Activated T-helper 1 cell treated with Interleukin-2 at 50 U/mL for 16 hours (primary cell): ENCODE results near the gene NRCAM.

ENCODE experiments used
- DNase-seq: peaks from one replicate; pipeline ENCODE4 v3.0.0-alpha.2; 2020; ENCODE audit warnings: low read depth

NRCAM gene

GRCh38 chr7:108424013-108424412, 32.2 kb downstream of the NRCAM start:
- DNase-seq, result no peak

DNA sequence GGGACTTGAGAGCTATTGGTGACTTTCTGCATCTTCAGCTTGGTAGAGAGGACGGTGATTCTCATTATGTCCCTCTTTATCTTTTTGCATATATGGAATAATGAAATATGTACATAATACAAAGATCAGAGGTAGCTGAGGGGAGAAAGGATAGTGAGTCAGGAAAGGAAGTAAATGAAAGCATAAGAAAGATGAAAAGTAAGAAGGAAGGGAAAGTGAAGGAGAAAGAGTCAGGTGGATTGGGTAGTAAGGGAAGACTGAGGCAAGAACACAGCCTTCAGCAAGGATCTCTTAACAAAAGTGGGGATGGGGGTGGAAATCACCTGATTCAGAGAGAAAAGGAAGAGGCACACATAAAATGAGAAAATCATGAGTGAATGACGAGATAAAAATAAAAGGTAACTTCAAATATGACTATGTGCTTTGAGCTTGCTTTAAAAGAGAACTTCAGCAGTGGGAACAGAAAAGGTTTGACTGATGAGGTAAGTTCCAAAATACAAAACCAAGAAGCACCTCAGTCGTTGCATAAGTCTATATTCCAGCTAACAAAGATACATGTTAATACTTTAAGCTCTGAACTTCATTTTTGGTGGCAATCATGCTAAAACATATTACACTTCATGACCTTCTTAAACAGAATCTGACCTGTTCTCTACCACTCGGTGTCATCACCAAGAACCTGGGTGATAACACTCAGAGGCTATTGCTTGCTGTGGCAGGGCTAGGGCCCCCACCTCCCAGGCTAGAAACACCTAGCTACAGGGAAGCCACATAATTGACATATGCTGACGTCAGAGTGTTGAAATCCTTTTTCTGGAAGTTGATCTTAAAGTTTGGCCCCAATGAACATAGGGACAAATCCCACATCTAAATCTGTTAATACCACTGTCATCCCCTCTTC, 32.9 kb downstream of the NRCAM start:
- no peak for DNase-seq

GRCh38 chr7:108421720-108422331, 34.4 kb downstream of the NRCAM start:
- no peak for DNase-seq

DNA sequence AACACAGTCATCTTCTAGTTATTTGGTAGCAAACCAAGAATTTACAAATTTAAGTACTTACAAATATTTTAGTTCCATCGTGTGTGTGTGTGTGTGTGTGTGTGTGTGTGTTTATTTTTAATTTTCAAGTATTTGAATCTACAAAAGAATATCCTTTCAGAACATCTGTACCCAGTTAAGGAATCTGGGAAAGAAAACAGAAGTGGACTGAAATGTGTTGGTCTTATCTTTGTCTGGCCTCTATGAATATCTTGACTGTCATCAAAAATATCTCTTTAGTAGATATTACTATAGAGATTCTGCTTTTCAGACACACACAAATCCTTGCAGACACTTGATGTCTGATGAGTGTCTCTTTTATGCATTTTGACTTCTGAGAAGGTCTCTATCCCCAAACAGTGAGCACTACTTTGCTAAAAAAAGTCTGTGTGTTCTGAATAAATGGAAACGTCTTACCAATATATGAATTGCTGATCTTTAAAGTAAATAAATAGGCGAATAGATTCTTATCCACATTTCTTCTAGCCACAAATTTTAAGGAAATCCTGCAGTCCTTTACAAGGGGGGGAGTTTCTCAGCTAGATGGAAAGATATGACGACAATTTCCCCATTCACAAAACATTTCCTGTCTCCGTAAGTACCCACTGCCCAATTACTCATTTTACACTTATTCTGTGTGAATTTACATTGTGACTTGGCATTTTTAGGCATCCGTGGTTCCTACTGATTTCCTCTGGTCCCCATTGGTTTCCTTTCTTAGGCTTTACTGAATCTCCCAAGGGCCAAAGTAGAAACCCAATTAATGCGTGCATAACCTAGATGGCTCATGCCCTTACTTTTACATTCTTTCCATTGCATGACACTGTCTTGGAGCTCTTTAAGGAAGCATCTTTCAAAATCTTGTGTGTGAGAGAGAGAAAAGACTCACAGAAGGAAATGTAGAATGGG, 36.0 kb downstream of the NRCAM start:
- DNase-seq, result no peak

DNA sequence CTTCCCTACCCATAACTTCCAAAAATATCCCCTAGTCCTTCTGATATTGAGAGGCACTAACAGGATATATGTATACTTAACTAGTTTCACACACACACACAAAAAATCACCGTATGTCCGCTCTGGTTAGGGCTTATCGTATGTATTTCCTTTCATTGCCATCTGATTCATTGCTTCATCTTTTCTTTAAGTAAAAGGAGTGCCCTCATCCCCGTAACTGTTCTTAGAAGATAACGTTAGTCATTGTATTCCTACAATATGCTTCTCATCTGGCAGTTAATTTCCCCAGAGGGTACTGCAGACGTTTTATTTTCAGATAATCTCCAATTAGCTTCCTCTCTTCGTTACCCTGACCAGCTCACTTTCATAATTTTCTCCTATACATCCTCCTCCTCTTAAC, 37.3 kb downstream of the NRCAM start:
- no peak for DNase-seq

- no peak for DNase-seq
Measured at GRCh38 chr7:108417926-108418325, 38.3 kb downstream of the NRCAM start.

DNA sequence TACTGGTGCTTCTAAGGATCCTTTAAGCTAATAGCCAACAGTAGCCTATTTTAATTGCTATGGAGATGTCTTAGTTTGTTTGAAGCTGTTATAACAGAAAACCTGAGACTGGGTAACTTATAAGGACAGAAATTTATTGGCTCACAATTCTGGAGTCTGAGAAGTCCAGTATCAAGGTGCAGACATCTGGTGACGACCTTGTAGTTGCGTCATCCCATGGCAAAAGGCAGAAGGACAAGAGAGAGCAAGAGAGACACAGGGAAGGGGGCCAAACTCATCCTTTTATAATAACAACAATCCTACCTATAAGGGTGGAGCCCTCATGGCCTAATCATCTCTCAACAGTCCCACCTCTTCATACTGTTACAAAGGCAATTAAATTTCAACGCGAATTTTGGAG, 39.1 kb downstream of the NRCAM start:
- no peak for DNase-seq

DNA sequence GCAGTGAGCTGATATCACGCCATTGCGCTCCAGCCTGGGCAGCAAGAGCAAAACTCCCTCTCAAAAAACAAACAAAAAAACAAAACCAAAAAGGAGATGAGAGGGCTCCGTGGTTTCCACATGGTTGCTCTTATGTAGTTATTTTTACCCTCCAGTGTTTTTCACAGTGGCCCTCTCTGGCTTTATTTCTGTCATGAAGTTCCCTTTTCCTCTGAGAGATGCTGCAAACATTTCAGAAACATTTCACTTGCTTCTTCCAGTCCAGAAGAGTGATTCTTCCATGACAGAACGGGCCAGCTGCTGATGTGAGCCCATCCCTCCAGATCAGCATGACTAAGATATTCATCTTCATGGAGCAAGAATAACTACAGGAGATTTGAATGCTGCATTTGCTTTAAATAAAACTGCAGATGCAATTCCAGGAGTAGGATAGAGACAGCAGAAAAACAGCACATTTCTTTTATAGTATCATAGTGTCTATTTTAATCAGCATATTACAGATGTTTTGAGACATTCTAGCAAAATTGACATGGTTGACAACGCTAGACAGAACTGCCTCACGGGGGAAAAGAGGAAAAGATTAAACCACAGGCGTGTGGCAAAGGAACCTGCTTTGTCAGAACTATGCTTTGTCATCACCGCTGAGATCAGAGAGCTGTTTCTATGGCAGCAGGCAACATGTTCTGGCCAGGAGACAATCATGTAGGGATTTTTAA, 40.3 kb downstream of the NRCAM start:
- DNase-seq, result no peak

DNA sequence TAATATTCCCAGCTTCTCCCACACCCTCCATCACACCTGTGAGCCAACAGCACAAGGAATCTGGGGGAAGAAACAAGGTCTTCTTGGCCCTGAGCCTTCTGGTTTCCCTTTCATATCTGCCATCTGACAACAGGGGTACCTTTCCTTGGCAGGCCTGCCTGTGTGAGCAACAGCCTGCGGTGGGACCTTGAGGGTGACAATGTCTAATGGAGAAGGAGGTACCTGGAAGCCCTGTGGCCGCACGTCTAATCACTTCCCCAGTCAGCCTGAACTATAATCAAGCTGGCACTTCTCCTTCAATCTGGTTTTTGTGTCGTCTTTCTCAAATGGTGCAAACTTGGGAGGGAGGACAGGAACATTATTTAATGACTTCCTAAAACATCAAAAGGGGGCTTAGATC, 41.2 kb downstream of the NRCAM start:
- DNase-seq, result no peak

DNA sequence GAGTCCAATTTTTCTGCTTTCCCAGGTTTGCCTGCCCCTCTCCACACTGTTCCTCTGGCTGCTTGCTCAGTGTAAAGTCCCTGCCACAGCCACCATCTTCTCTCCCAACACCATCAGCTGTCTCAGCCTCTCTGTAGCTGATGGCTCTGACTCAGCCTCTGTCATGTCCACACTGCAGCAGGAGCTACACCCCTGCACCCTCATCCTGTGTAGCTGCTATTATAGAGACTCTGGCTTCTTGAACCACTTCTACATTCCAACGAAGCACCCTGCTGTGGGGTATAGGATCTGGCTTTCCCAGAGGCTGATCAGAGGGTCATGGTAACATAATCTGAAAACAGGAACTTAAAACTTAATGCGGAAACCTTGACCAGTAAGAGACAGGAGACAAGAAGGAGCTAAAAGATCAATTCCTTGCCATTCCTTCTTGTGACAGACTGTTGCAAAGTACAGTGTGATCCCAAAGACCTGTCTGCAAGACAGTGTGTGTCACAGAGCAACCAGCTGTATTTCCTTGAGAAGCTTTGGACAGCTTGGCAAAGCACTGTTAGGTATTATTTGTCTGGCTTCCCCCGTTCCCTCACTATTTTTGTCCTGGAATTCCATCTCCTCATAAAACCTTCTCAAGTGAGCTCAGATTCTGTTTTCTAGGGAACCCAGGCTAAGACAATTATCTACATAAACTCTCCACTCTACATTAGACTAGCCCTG, 42.3 kb downstream of the NRCAM start:
- DNase-seq, result no peak

DNA sequence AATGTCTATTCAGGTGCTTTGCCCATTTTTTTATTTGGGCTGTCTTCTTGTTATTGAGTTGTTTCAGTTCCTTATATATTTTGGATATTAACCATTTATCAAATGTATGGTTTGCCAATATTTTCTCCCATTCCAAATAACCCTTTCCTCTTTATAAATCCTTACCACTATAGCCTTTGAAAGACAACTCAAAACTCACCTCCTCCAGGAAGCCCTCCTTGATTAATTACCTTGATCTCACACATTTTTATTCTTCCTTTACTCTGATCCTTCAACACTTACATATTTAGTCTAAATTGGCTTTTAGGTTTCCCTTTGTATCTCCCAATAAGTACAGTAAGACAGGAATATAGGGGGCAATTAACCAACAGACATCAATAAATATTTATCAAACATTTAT, 42.9 kb downstream of the NRCAM start:
- DNase-seq, result no peak

GRCh38 chr7:108409146-108409545, 47.1 kb downstream of the NRCAM start:
- DNase-seq, result no peak

GRCh38 chr7:108408296-108408991, 47.8 kb downstream of the NRCAM start:
- no peak for DNase-seq

DNA sequence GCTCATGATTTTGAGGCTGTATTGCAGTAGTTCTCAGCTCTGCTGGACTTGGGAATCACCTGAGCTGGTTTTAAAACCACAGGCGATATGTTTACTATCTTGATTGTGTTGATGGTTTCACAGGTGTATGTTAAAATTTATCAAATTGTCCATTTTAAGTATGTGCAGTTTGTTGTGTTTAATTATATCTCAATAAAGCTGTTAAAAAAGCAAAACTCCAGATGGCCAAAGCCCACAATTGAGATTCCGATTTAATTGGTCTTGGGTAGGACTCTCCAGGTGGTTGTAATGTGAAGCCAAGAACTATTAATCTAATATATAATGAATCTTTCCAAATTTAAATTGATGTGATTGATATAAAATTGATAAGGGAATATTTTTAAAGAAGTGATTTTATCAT, 48.6 kb downstream of the NRCAM start:
- no peak for DNase-seq

DNA sequence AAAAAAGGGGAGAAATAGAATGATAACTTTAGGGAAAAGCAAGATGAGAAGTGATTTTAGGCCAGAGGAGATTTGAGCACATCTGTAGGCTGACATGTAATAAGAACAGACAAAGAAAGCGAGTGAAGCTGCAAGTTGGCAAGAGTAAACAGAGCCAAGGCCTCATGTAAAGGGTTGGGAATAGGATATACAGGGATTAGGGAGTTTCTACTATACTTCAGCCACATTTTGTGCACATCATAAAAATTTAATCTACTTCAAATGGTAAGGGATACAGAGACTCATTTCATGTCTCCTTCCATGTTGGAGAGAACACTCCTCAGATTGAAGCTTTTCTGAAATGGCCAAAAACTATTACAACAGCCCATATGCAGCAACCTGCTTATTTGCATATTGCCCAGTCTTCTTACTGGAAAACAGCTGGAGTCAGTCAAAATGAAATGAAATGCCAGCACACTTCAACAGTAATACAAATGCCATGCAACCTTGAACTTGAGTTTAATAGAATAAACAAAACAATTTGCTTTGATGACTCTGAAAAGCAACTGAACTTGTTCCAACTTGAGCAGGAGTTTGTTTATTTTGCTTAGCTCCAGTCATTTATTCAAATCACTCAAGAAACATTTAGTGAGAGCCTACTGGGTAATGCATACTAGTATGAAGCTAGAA, 49.9 kb downstream of the NRCAM start:
- no peak for DNase-seq

DNA sequence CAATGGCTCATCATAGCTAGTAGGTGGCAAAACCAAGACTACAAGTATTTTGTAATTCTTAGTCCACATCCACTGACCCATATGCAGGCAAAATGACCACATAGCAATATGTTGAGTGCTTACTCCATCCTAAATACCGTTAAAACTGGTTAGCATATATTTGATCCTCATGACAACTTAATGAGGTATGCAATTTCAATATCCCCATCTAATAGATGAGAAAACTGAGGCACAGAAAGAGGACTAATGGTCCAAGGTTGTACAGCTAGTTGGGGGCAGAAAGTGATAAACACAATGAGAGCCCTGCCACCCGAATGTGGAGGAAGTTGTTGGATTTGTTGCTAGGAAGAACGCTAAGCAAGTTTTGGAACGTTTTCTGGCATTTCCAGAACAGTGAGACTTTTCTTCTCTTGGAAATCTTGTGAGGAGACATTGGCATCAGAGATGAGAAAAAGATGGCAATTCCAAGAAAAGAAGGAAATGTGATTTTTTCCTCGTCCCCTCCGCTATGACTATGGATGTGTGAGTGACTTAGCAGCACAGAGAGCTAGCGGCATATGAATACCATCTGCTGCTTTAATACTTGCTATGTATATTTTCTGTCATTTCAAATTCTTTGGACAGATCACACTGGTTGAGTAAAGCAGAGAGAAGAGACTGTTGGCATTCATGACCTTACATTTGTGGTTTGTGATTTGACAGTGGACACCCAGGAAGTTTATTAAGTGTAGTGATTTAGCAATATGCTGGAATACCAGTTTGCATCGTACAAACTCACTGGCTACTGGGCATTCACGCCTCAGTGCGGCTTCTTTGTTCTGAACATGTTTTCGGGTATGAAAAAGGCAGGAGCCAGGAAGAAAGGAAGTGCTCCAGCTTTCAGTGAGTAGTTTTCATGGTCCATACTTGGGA, 51.5 kb downstream of the NRCAM start:
- DNase-seq, result no peak

- DNase-seq, result no peak
Measured at GRCh38 chr7:108403597-108404217, 52.5 kb downstream of the NRCAM start.

- no peak for DNase-seq
Measured at GRCh38 chr7:108402865-108403264, 53.4 kb downstream of the NRCAM start.
